OCI-LY3 (cell line): ENCODE results near the gene NFATC4.

ENCODE experiments used
- H2AFZ ChIP-seq: fragments of 200-600, 300-600 bp; shearing (Covaris generic); 2 replicates; pipeline ENCODE4 v1.6.0; 2014; ENCODE audit warnings: antibody characterized with exemption, low read depth, low read length
- H3K27ac ChIP-seq: fragments of 200-600, 300-600 bp; sonication (generic); 2 replicates; pipeline ENCODE4 v1.5.1; 2014; ENCODE audit warnings: mild to moderate bottlenecking, low read length, moderate library complexity, mixed read lengths
- H3K27me3 ChIP-seq: fragments of 200-600, 300-600 bp; sonication (generic); 2 replicates; pipeline ENCODE4 v1.6.1; 2014; ENCODE audit warnings: low read depth, low read length, mixed read lengths
- H3K36me3 ChIP-seq: fragments of 200-600, 300-600 bp; sonication (generic); replicated peaks from 2 replicates; pipeline ENCODE3; 2014; ENCODE audit warnings: low read depth, low read length, mixed read lengths
- H3K4me1 ChIP-seq: fragments of 300-600, 200-600 bp; sonication (generic); 2 replicates; pipeline ENCODE4 v1.6.1; 2014; ENCODE audit warnings: low read length, mixed read lengths
- H3K4me2 ChIP-seq: fragments of 200-600, 300-600 bp; sonication (generic); 2 replicates; pipeline ENCODE4 v1.6.1; 2014; ENCODE audit warnings: low read length, mixed read lengths
- H3K4me3 ChIP-seq: fragments of 300-600, 200-600 bp; sonication (generic); 2 replicates; pipeline ENCODE4 v1.5.1; 2014; ENCODE audit warnings: antibody characterized with exemption, mild to moderate bottlenecking, low read length, moderate library complexity
- H3K79me2 ChIP-seq: fragments of 300-600, 200-600 bp; shearing (Covaris generic); 2 replicates; pipeline ENCODE4 v1.6.1; 2014; ENCODE audit warnings: mild to moderate bottlenecking, low read length, mixed read lengths
- H3K9ac ChIP-seq: fragments of 300-600, 200-600 bp; shearing (Covaris generic); 2 replicates; pipeline ENCODE4 v1.6.0; 2014; ENCODE audit warnings: mild to moderate bottlenecking, low read length, moderate library complexity
- H3K9me3 ChIP-seq: fragments of 200-600, 300-600 bp; shearing (Covaris generic); 2 replicates; pipeline ENCODE4 v1.6.1; 2014; ENCODE audit warnings: low read length, mixed read lengths; ENCODE audit not compliant: insufficient read depth
- H4K20me1 ChIP-seq: fragments of 200-600, 300-600 bp; sonication (generic); 2 replicates; pipeline ENCODE4 v1.6.1; 2016; ENCODE audit warnings: low read length, mixed read lengths; ENCODE audit not compliant: insufficient read depth
- EZH2phosphoT487 ChIP-seq: fragments of 200-600 bp; shearing (Covaris generic); IDR thresholded peaks from 2 replicates; pipeline ENCODE4 v1.6.1; 2018; ENCODE audit warnings: antibody characterized with exemption, mixed run types, low read depth
- TF ChIP-seq, protein P1 (sequence below): fragments of 200-600, 300-600 bp; sonication (generic); IDR thresholded peaks from 2 replicates; pipeline ENCODE4 v1.5.1; 2014; ENCODE audit warnings: antibody characterized with exemption, low read length, low read depth

The NFATC4 gene

DNA sequence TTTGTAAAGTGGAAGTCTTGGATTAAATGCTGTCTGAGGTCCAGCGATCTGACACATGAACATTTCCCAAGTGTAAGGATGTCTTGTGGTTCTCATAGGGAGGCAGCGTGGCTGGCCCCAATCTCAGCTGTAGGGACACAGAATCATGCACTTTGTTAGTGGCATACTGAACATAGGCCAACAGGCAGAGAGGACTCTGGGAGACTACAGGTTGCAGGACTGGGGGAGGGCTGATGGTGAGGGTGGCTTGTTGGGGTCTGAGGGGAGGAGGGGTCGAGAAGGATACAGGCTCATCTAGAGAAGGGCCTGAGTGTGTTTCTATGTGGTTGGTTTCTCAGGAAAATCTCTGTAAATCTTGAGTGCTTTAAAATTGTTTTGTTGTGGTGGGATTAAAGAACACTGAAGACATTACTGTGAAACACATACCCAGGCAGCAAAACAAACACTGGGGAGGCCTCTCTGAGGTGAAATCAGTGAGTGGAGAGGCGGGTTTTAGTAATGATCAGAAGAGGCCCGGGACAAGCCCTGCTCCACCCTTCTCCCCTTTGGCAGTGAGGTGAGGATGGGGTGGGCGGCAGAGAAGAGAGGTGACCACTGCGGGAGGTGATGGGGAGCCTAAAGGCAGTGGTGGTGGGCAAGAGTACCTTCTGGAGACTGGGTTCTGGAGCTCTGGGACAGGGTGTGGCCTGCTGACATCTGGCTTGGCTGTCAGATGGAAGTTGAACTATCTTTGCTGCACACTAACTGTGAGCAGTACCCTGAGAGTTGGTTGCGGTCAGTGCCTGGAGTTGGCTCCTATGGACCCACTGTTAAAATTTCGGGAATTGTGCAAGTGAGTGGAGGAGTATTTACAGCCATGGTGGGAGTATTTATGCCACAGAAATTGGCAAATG lies 34.1 kb downstream of the NFATC4 start:
- Histone ChIP-seq H3K4me1 (no peaks in the 10 kb centered on the region), H3K9me3 (no peaks in the 10 kb centered on the region), H2AFZ (no peak overlapping the region), H3K36me3 (no peaks in the 10 kb centered on the region), H3K4me2 (no peak overlapping the region), H3K27ac (no peak overlapping the region), H3K4me3 (no peak overlapping the region), H4K20me1 (no peaks in the 10 kb centered on the region), H3K27me3 (peaks cover 17% of the 10 kb centered on the region; the same call in 1 of the 2 replicates), H3K79me2 (no peaks in the 10 kb centered on the region), H3K9ac (no peak overlapping the region)
- TF ChIP-seq EZH2phosphoT487 = no peak
- TF ChIP-seq, protein P1, sequence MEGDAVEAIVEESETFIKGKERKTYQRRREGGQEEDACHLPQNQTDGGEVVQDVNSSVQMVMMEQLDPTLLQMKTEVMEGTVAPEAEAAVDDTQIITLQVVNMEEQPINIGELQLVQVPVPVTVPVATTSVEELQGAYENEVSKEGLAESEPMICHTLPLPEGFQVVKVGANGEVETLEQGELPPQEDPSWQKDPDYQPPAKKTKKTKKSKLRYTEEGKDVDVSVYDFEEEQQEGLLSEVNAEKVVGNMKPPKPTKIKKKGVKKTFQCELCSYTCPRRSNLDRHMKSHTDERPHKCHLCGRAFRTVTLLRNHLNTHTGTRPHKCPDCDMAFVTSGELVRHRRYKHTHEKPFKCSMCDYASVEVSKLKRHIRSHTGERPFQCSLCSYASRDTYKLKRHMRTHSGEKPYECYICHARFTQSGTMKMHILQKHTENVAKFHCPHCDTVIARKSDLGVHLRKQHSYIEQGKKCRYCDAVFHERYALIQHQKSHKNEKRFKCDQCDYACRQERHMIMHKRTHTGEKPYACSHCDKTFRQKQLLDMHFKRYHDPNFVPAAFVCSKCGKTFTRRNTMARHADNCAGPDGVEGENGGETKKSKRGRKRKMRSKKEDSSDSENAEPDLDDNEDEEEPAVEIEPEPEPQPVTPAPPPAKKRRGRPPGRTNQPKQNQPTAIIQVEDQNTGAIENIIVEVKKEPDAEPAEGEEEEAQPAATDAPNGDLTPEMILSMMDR = no peak

DNA sequence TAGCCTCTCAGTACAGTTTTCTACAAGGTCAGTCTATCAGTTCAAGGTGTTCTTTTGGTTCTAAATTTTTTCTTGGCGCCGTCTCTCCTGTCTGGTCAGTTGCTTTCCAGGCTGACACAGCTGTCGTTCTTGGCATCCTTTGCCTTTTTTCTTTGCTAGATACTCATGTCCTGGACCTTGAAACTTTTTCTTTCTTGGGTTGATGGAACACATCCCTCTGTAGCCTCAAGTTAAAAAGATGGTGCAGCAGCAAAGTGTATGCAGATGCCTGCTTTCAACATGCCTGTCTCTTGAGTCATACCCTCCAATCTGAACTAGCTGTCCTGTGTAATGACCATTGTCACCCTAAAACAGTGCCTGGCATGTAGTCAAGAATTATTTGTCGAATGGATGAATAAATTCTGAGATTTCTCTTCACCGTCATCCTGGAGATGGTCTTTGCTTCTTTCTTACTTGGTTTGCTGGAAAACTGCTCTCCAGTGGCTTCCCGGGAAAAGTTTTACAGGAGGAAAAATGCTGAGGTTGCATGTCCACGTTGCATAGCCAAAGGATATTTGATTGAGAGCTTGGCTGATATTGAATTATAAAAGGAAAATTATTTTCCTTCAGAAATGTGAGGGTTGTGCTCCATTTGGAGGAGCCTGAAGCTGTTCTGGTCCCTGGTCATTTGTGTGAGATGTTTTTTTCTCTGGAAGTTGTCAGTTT lies 35.5 kb downstream of the NFATC4 start:
- Histone ChIP-seq H4K20me1 (no peaks in the 10 kb centered on the region), H3K4me2 (no peak overlapping the region), H2AFZ (no peak overlapping the region), H3K36me3 (no peaks in the 10 kb centered on the region), H3K4me3 (no peak overlapping the region), H3K79me2 (no peaks in the 10 kb centered on the region), H3K27ac (no peak overlapping the region), H3K9ac (no peak overlapping the region), H3K27me3 (peaks cover 17% of the 10 kb centered on the region; the same call in 1 of the 2 replicates), H3K9me3 (no peaks in the 10 kb centered on the region), H3K4me1 (no peaks in the 10 kb centered on the region)
- TF ChIP-seq, protein P1 = no peak
- no peak for TF ChIP-seq EZH2phosphoT487

DNA sequence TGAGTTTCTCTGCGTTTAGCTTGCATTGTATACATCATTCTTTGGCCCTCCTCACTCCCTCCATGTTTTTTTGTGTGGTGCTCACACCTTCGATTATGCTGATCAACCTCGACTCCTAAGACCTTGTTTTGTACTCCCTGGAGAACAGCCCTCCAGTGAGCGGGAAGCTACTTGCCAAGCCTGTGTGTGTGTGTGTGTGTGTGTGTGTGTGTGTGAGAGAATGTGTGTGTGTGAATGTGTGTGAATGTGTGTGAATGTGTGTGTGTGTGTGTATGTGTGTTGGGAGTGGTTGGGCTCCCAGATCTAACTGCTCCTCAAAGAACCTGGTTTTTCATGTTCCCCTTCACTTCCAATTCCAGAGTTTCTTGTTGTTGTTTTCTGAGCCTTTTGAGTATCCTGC lies 36.8 kb downstream of the NFATC4 start:
- Histone ChIP-seq H3K4me2 (no peak overlapping the region), H3K9me3 (no peaks in the 10 kb centered on the region), H3K36me3 (no peaks in the 10 kb centered on the region), H3K79me2 (no peaks in the 10 kb centered on the region), H3K4me1 (no peaks in the 10 kb centered on the region), H3K4me3 (no peak overlapping the region), H3K27me3 (peaks cover 22% of the 10 kb centered on the region), H3K9ac (no peak overlapping the region), H4K20me1 (no peaks in the 10 kb centered on the region), H3K27ac (no peak overlapping the region), H2AFZ (no peak overlapping the region)
- TF ChIP-seq EZH2phosphoT487 = no peak
- TF ChIP-seq, protein P1 = no peak

DNA sequence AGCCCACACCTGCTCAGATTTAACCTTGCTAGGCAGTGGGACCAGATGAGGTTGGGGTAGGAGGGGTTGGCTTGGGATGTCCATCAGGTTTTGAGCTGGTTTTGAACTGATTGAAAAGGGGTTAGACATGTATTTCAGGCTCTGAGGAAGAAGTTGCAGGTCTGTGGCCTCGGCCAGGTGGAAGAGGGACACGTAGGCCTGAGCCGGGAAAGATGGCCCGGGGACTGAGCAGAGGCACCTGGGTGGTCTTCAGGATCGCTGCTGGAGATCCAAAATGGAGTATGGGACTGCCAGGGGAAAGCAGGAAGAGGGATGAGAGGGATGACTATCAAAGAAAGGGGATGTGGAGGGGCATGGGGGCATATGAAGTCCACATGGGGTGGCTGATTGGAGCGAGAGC lies 38.4 kb downstream of the NFATC4 start:
- H3K4me2 ChIP-seq = no peak overlapping the region
- peaks cover 25% of the 10 kb centered on the region for H3K27me3 ChIP-seq
- no peak for TF ChIP-seq EZH2phosphoT487
- TF ChIP-seq, protein P1 = no peak
- H3K9me3 ChIP-seq = no peaks in the 10 kb centered on the region
- H3K79me2 ChIP-seq = no peaks in the 10 kb centered on the region
- no peaks in the 10 kb centered on the region for H4K20me1 ChIP-seq
- no peaks in the 10 kb centered on the region for H3K36me3 ChIP-seq
- H3K9ac ChIP-seq = no peak overlapping the region
- no peak overlapping the region for H2AFZ ChIP-seq
- no peaks in the 10 kb centered on the region for H3K4me1 ChIP-seq
- no peak overlapping the region for H3K4me3 ChIP-seq
- H3K27ac ChIP-seq = no peak overlapping the region
